Stimulated activated CD8-positive, alpha-beta memory T cell treated with anti-CD3 and anti-CD28 coated beads, Interleukin-15, amount 100 ng/mL, for 24 hours (primary cell): ENCODE measurements around the gene SLAMF8.
A peak's percentile ranks its signal among the peaks of the same experiment; 100 is the strongest.

Experiments
- DNase-seq: peaks from one replicate; pipeline ENCODE4 v3.0.0-alpha.2; 2020; ENCODE audit warnings: low read depth

The SLAMF8 gene

DNA sequence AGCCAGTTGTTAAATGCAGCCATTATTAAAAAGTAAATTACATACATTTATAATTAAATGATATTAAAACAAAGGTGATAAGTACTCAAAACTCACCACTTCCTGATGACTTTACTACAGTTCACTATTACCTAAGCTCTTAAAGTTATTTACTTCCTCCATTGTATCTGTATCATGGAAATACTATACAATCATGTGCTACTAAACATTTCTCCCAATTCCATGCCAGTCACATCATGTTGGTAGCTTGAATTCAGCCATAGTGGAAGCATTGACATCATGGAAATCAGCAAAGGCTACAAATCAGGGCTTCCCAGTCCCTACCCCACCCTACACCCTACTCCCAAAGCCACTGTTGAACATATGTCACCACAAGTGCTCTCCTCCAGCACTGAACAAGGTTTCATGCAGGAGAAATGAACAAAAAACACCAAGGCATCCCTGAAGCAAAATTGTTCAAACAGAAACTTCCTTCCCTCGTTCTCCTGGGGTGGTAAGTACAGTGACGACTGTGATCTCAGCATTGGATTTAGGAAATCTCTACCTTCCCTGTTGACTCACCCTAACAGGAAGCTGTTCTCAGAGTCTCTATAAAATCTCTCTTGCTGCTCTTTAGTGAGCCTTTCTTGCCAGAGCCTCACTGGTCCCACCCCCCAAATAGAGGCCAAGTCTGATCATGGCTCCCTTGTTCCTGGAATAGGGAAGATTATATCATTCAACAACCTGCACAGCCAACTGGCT lies 23.1 kb downstream of the SLAMF8 start:
- DNase-seq, result no peak

DNA sequence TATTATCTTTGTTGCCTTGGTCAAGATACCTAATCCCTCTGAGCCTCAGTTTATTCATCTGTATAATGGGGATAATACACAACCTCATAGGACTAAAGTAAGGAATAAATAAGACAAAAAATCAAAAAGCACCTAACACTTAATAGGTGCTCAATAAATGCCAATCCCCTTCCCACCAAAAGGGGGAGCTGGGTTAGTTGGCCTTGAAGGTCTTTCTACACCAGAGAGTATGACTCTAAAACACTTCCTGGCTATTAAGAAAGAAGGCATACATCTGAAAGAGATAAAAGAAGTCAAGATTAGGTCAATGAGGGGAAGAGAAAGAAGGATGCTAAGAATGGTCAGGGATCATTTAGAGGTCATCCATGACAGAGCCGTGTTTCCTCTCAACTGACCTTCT lies 24.7 kb downstream of the SLAMF8 start:
- DNase-seq, result no peak

DNA sequence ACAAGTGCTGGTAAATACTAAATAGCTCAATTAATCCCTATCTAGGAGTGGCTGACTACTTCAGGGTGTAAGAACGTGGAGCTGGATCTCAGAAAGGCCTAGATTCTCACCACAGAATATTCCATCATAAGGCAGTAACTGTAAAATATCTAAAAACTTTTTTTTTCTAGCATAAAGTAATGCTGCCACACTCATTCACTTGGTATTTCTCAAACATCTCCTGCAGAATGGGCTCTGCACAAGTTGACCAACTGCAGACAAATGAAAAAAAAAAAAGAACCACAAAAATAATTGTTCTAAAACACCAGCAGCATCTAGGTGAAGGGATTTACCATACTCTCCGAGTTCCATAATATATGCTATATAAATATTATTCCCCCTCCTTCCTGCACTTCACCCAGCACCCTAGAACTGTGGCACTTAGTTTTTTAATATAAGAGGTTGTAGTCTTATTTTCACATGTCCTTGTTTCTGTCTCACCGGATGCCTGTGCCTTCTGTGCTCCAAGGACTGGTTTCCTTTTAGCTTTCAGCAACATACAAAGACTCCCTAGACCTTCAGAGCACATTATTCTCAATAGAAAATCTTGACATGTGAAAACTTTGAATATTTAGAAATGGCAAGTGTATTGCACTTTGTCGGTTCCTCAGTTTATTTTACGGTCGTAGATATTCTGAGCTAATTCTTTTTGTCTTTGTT lies 26.9 kb downstream of the SLAMF8 start:
- no peak for DNase-seq

DNA sequence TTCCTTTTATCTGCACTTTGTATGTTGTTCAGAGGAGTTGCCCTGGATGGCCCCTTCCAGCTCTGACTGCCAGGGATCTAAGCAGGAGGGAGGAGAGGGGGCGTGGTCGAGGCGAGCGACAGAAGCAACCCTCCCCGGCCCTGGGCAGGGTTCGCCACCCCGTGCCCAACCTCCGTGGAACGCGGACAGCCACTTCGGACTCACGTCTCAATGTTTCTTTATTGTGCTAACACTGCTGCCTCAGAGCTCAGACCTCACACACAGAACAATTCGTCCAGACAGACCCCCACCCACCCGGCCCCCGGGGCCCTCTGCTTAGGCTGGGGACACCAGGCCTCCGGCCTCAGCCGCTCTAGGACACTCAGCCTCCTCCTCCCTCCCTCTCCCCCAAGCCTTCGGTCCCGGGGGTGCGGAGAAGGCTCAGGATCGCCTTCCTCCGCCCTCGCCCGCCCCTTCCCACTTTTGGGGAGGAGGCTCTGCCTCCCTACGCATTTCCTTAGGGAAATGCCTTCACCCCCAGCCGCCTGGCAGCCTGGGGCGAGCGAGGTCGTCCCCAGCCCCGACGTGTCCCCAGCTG lies 27.5 kb downstream of the SLAMF8 start:
- DNase-seq, result no peak

DNA sequence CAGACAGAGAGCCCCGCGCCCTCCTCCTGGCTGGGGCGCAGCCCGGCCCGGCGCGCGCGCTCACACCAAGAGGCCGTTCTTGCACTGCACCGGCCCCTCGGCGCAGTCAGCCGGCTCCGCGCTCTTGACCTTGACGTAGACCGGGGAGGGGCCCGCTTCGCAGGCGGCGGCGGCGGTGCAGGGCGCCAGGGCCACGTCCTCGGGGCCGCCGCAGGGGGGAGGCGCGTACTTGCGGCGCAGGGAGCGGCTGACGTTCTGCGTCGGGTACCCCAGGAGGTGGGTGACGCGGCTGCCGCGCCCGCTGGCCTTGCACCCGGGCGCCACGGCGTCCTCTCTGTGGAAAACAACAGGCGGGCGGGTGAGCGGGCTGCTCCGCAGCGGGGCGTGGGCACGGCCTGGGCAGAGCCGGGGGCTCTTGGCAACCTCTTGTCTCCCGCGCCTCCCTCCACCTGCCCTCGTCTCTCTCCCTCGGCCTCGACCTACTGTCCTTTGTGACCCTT lies 28.1 kb downstream of the SLAMF8 start:
- peak; percentile 41 for DNase-seq

DNA sequence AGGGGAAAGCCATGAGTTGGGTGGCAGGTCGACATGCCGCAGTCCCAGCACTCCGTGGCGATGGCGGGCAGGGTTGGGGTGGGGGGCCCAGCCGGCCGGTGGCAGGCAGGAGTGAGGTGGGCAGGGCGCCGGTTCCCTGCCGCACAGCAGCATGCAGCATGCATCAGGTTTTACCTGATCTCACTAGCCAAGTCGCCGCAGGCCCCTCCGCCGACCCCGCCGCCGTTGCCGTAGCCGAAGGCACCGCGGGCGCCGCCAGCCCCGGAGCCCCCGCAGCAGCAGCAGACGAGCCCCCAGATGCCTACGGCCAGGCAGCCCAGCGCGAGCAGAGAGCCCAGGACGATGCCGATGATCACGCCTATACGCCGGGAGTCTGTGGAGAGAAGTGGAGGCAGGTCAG lies 29.0 kb downstream of the SLAMF8 start:
- DNase-seq, result no peak

DNA sequence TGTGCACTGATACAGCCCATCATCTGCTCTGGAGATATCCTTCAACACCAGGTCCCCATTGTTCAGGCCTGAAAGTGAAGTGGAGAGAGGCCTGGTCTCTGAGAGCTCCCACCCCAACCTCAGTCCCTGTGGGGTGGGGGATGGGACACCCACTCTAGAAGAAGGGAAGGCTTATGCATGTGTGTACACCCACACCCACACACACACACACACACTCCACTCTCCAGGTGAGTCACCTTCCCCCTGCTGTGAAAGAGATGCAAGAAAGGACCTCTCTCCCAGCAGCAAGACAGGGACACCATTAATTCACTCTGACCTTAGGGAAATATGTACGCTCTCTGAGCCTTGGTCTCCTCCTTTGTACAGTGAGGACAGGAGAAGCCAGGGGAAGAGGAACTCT lies 29.9 kb downstream of the SLAMF8 start:
- DNase-seq, result no peak

DNA sequence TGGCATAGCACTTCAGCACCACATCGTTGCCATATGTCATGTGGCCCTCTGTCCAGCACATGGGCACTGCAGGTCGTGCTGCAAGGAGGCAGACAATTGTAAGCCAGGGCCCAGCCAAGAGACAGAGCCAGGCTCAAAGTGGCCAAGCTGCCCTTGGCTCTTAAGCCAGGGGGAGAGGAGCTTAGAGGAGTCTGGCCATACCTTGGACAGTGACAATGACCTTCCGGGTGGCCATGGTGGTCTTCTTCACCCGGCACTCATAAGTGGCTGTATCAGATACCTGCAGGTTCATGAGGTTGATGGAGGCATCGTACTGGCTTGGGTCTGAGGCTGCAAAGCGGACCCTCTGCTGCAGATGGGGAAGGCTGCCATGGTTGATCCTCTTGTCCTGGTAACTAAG lies 31.2 kb downstream of the SLAMF8 start:
- no peak for DNase-seq

DNA sequence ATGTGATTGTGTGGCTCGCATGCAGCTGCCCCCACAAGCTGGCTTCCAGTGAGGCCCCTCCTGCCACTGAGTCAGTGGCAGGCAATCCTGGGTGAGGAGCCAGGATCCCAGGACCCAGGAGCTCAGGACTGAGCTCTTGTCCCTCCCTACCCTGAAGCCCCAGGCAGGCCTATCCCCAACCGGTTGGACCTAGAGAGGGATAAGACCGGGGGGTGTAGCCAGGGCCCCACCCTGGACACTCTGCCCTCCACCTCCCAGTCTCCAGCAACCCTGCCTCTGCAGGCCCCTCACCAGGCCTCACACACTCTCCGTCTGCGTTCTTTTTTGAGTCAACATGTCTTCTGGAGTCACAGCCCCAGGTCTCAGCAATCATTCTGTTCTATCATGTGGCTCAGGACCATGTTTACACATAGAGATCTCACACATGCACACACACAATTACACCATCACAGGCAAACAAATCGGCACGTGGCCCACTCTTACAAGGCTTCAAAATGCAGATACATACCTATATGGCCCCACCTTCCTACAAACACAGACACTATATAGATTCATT lies 33.2 kb downstream of the SLAMF8 start:
- DNase-seq, result no peak

DNA sequence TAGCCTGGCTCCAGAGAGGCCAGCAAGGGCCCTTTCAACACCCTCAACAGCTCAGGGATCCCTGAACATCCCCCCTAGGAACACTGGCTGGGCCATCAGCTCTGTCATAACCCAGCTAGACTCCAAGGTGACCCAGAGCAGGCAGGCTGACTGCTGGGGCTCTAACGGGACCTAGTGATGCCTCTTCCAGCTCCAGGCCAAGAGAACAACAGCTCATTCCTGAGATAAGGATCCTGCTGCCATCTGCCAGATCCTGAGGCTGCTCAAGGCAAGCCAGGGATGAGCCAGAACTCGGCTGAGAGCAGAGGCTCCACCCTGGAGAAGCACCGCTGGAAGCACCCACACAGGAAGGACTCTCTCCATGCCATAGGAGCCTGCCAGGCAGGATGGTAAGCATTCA lies 33.8 kb downstream of the SLAMF8 start:
- no peak for DNase-seq

DNA sequence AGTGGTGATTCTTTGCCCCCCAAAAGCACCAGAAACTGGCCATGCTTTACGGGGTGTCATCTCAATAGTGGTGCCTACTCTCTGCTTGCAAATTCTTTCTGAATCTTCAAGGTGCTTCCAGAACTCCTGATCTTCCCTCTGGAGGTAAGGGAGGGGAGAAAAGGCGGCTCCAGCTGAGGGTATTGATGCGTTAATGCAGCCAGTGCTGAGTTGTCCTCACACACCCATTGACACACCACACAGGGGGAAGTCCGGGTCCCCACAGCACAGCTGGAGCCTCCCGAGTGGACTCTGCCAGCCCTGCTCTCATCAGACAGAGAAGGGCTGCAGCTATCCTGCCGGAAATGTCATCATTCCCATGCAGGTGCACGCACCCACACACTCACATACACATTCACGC lies 34.5 kb downstream of the SLAMF8 start:
- no peak for DNase-seq

DNA sequence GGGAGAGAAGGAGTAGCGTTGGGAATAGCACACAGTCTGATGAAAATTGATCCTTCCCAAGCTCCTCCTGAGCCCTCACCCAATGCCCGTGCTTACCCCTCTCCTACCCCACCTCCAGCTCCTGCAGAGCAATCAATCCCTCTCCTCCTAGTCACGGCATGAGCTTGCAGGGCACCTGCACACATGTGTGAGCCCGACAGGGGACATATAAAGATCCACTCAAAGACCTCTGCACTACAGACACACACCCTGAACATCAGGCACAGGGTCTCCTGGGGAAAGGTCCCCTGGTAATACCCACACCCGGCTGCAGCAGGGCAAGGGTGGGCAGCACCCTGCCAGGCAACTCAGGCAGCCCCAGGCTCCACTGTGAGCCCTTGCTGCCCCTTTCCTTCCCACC lies 35.4 kb downstream of the SLAMF8 start:
- no peak for DNase-seq

DNA sequence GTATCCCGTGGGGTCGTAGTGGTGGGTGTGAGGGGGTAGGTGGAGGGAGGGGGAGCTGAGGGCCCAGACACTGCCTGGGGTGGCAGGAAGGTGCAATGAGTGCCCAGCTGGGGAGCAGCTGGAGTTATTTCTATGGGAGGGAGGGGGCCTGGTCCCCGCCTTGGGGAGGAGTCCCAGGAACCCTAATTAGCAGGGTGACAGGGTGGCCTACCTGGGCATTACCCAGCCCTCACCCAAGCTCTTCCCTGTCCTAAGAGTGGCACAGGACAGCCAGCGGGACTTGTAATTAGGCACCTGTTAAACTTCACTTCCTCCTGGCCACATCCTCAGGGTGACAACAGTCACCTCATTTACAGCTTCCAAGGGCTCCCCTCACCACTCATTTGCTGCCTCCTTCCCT lies 35.9 kb downstream of the SLAMF8 start, which contains the start of gene VSIG8:
VSIG8 (minus strand) TSS at position 101 of the 400 bp plus-strand sequence. CDS start 136 bp downstream, outside the sequence.
- DNase-seq, result no peak

DNA sequence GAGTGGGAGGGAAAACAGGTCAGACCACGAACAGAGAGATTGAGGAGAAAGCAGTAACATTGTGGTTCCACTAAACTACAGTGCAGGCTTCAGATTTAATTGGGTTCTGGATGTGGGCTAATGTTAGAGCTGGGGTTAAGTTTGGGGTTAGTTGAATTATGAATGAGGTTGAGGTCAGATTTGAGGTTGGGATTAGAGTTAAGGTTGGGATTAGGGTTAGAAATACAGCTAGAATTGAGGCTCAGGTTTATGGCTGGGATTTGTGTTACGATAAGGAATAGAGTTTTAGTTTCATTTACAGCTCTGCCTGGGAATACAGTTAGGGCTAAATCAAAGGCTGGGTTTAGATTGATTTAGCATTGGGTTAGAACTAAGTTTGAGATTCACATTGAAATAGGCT lies 37.6 kb downstream of the SLAMF8 start:
- DNase-seq, result no peak

DNA sequence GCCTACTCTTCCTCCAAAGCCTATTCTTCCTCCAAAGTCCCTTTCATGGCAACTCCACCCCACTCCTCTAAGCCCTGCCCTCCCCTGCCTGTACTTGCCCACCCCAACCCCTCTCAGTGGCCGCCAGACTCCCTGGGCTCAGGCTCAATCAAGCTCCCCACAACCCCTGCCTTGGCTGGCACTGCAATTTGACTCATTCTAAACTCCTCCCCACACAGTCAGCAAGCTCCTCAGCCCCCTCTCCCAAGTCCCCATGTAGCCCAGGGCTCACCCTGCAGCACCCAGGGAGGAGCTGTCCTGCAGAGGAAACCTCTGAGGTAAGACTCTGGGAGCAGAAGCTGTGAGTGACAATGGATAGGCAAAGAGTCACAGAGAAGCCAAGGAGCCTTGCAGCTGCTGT lies 39.4 kb downstream of the SLAMF8 start:
- no peak for DNase-seq

DNA sequence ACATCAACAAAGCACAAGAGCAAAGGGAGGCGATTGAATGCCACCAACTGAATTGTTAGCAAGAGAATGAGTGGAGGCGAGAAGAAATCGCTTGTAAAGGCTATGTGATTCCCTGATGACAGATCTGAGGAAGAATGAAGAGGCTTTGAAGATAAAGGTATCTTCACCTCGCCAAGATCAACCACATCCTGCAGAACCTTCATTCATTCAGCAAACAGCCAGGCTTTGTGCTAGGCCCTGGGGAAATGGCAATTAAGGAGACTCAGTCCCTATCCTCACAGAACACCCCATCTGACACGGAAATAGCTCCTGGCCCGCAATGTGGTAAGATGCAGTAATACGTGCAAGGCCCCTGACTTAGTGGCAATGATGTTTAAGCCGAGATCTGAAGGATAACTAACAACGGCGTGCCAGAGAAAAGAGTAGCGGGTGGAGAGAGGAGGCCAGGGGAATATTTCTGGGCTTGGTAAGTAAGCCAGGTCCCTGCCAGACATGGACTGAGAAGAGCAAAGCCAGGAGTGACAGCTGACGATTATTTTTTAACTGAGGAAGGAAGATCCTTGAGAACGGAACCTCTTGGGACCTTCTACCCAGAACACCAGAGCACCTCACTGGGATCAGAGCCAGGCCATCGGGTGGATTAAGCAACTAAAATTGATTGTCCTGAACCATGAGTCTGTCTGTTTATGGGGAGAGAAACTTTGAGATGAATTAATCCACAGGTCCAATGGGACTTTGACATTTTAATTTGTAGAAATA lies 40.4 kb downstream of the SLAMF8 start:
- no peak for DNase-seq

DNA sequence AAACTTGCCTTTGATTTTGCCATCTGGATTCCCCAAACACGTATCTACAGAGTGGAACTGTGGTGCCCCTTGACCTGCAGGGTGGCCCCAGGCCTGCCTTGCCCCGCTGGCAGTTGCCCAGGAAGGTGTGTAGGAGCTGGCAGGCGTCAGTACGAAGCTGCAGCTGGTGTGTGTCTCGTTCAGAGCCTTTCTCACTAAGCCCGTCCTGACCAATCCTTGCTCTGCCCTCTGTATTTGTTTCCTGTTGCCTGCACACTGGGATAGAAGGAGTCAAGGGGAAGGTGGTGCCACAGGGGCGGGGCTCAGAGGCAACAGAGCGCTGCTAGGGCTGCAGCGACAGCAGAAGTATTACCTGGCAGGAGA lies 41.0 kb downstream of the SLAMF8 start:
- DNase-seq, result no peak

DNA sequence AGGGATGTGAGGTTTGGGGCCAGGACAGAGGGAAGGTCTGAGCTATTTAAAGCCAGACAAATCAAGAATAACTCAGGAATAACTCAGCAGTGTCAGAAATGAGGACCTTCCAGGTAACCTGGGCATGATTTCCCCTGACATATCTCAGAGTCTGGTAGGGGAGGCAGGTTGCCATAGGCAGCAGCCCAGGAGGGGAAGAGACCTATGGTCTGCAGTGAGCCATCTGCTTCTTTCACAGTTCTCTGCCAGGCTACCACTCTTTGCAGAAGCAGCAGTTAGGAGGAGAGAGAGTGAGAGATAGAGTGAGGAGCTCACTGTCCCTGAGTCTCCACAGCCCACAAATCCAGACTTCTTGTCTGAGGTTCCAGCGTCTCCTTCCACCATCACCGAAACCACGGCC lies 42.1 kb downstream of the SLAMF8 start:
- no peak for DNase-seq

DNA sequence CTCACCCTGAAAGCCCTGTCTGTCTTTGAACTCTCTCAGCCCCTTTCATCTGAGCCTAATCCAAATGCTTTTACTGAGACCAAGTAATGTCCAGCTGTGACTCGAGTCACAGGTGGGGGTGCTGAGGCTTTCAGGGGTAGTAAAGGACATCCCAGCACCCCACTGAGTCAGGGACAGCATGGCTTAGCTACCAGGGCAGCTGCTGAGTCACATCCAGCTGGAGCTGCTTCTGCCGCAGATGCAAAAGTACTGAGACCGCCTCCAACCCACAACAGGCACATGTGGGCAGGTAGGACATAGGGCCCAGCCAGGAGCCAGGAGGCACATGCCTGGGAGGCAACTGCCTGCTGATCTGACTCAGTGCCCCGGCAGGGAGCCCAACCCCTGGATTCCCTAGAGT lies 42.5 kb downstream of the SLAMF8 start:
- no peak for DNase-seq

DNA sequence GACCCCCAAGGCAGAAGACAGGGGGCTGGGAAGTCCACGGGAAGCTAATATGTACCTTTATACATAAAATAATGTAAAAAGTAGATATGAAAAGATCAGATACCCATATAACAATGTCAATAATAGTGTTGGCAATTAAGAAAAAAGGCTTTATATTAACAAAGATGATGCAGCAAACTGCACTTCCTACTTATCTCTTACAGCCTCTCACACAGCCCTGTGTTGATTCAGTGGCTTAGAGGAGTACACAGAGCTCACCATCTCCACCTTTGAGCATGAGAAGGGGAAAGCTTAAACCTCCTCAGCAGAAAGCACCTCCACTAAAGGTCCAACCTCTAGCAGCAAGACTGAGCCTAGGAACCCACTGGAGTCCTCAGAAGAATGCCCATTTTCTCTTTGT lies 42.9 kb downstream of the SLAMF8 start:
- no peak for DNase-seq

DNA sequence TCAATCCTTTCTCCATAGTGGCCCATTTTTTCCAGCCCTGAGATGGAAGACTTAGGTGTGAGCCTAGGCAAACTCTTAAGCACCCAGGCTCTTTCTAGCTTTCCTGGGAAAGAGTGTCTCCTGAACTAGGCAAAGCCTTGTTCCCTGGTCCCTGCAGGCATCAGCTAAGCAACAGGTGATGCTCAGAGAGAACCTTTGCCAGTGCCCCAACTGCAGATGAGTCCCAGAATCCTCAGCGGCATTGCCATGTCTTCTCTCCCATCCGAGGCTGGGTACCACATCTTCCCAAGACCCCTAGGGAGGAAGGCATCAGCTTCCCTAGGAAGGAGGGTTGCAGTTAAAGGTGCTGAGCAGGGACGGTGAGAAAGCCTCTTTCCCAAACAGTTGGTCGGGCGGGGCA lies 44.0 kb downstream of the SLAMF8 start:
- DNase-seq, result no peak

DNA sequence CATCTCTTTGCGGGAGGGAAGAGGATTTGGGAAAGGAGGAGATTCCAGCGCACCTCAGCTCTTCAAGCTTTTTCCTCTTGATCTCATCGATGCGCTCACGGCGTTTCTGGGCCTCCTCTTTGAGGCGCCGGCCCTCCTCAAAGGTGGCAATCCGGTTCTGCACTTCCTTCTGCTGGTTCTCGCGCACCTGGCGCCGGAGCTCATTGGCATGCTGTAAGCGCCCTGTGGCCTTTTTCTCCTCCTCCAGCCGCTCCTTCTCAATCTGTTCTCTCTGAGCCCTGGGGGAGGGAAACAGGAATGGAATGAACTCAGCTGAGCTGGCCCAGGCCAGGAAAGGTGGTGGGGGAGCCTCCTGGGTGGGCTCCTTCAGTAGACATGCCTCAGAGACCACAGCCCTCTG lies 46.2 kb downstream of the SLAMF8 start:
- no peak for DNase-seq
